Lung (tissue), 12 donors: ENCODE data around the gene GTF2A1L. TPM values are rescaled to one million over a fixed set of nuclear protein-coding genes. Genes with fewer than 3 reads are reported as not detected.

ENCODE experiments used
- ATAC-seq: fragments of 200-7000 bp; cut with Tn5 transposase; one replicate; pipeline ENCODE4 v1.9.1; 2020; ENCODE audit warnings: moderate number of reproducible peaks; ENCODE audit not compliant: insufficient read depth, low FRiP score
- DNase-seq, 3 donors: peaks; one replicate each; pipeline ENCODE4 v3.0.0-alpha.2; 2013 to 2017
- H3K27ac ChIP-seq, 2 donors: one replicate each; pipeline ENCODE4 v1.5.1; 2013; ENCODE audit warnings: mild to moderate bottlenecking in 2 of 2, moderate library complexity in 2 of 2, control low read depth in 1 of 2, inconsistent platforms in 1 of 2, low read depth in 1 of 2, low read length in 1 of 2
- H3K27me3 ChIP-seq, 3 donors: one replicate each; pipeline ENCODE4 v1.5.1; 2013; ENCODE audit warnings: low read length in 2 of 3; ENCODE audit not compliant: control insufficient read depth in 3 of 3, insufficient read depth in 3 of 3
- H3K36me3 ChIP-seq, 4 donors: one replicate each; pipeline ENCODE4 v1.5.1; 2013; ENCODE audit warnings: low read length in 4 of 4, mild to moderate bottlenecking in 1 of 4, moderate library complexity in 1 of 4; ENCODE audit not compliant: control insufficient read depth in 4 of 4, insufficient read depth in 4 of 4
- H3K4me1 ChIP-seq, 5 donors: one replicate each; pipeline ENCODE4 v1.5.1; 2013; ENCODE audit warnings: low read length in 5 of 5, mild to moderate bottlenecking in 2 of 5, moderate library complexity in 1 of 5; ENCODE audit not compliant: control insufficient read depth in 5 of 5, insufficient read depth in 5 of 5
- H3K4me3 ChIP-seq: one replicate; pipeline ENCODE4 v1.5.1; 2013; ENCODE audit warnings: mild to moderate bottlenecking, control low read depth, moderate library complexity
- H3K9ac ChIP-seq, 2 donors: one replicate each; pipeline ENCODE4 v1.5.1; 2013; ENCODE audit warnings: low read length in 2 of 2, control low read depth in 1 of 2; ENCODE audit not compliant: insufficient read depth in 1 of 2
- H3K9me3 ChIP-seq, 4 donors: one replicate each; pipeline ENCODE4 v1.5.1; 2013; ENCODE audit warnings: low read length in 3 of 4, mild to moderate bottlenecking in 1 of 4, moderate library complexity in 1 of 4; ENCODE audit not compliant: control insufficient read depth in 4 of 4, insufficient read depth in 3 of 4
- WGBS, 2 donors: extraction: QIAGEN DNeasy Blood & Tissue Kit; methylation state at CpG; one replicate each; pipeline ENCODE4 v1.1.7; 2013; 5-methylcytosine and 5-hydroxymethylcytosine counted together
- polyA plus RNA-seq, 2 donors: library from polyadenylated mRNA; stranded (reverse); fragments of 200-250 nt; gene quantifications; one replicate each; pipeline ENCODE4 v1.2.1, GENCODE V29; 2013
- total RNA-seq, 2 donors: library from RNA; depleted of rRNA in 1 of 2; stranded (reverse); fragments of >200 nt in 1 of 2; gene quantifications; one replicate each; pipeline ENCODE4 v1.2.1, GENCODE V29; 2014 to 2021
- TF ChIP-seq, protein P1 (sequence below): IDR thresholded peaks from 2 replicates; pipeline ENCODE4 v1.5.1; 2012; ENCODE audit warnings: mild to moderate bottlenecking; ENCODE audit errors: control extremely low read depth, extremely low read depth
- donor health status: control.
- donor health status: control.
- donor health status: Bipolar disorder and iron deficiency.
- donor health status: healthy.
- donor health status: DM: yes; HTN: yes; CAD: no.

GTF2A1L gene
- total and polyA plus RNA-seq, 4 donors: 0.39 to 1.6 (median 0.51) TPM; not detected in 1

GRCh38 chr2:48624696-48625095, 7.0 kb downstream of the GTF2A1L start:
- no peak overlapping the region for H3K4me3 ChIP-seq

GRCh38 chr2:48626047-48626446, 8.4 kb downstream of the GTF2A1L start:
- no peaks in the 10 kb centered on the region for H3K36me3 ChIP-seq
- DNase-seq: no peak
- TF ChIP-seq, protein P1, sequence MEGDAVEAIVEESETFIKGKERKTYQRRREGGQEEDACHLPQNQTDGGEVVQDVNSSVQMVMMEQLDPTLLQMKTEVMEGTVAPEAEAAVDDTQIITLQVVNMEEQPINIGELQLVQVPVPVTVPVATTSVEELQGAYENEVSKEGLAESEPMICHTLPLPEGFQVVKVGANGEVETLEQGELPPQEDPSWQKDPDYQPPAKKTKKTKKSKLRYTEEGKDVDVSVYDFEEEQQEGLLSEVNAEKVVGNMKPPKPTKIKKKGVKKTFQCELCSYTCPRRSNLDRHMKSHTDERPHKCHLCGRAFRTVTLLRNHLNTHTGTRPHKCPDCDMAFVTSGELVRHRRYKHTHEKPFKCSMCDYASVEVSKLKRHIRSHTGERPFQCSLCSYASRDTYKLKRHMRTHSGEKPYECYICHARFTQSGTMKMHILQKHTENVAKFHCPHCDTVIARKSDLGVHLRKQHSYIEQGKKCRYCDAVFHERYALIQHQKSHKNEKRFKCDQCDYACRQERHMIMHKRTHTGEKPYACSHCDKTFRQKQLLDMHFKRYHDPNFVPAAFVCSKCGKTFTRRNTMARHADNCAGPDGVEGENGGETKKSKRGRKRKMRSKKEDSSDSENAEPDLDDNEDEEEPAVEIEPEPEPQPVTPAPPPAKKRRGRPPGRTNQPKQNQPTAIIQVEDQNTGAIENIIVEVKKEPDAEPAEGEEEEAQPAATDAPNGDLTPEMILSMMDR: no peak

More at GRCh38 chr2:48624696-48625095, 7.0 kb downstream of the GTF2A1L start:
- H3K9ac ChIP-seq: no peak overlapping the region
- DNase-seq: no peak
- H3K9me3 ChIP-seq: peaks cover 0 to 7% (median 0%) of the 10 kb centered on the region in 4 donors
- no peaks in the 10 kb centered on the region for H3K4me1 ChIP-seq
- no peaks in the 10 kb centered on the region for H3K27me3 ChIP-seq
- no peak overlapping the region for H3K27ac ChIP-seq
- H3K36me3 ChIP-seq: no peaks in the 10 kb centered on the region
- ATAC-seq: no peak
- TF ChIP-seq, protein P1: no peak
- 88 to 93% methylated on average over 2 of the region's 2 CpGs for WGBS, 2 donors

GRCh38 chr2:48633143-48633542, 15.5 kb downstream of the GTF2A1L start:
- Histone ChIP-seq H3K9ac (no peak overlapping the region), H3K27ac (no peak overlapping the region), H3K36me3 (no peaks in the 10 kb centered on the region), H3K27me3 (no peaks in the 10 kb centered on the region), H3K4me1 (no peaks in the 10 kb centered on the region), H3K9me3 (peaks cover 0 to 6% (median 0%) of the 10 kb centered on the region in 4 donors), H3K4me3 (no peak overlapping the region)
- DNase-seq: peak; percentile 21 to 66 (median 62)
- 57 to 75% methylated on average over 5 of the region's 5 CpGs for WGBS, 2 donors
- no peak for ATAC-seq
- TF ChIP-seq, protein P1: no peak

More at GRCh38 chr2:48626047-48626446, 8.4 kb downstream of the GTF2A1L start:
- no peak overlapping the region for H3K9ac ChIP-seq
- H3K27ac ChIP-seq: no peak overlapping the region
- H3K9me3 ChIP-seq: peaks cover 0 to 7% (median 0%) of the 10 kb centered on the region in 4 donors
- no peaks in the 10 kb centered on the region for H3K4me1 ChIP-seq
- no peaks in the 10 kb centered on the region for H3K27me3 ChIP-seq
- no peak for ATAC-seq
- no peak overlapping the region for H3K4me3 ChIP-seq

- no peaks in the 10 kb centered on the region for H3K27me3 ChIP-seq
- TF ChIP-seq, protein P1: no peak
- no peaks in the 10 kb centered on the region for H3K4me1 ChIP-seq
- no peak overlapping the region for H3K4me3 ChIP-seq
- ATAC-seq (no peak), DNase-seq (no peak)
- H3K36me3 ChIP-seq: no peaks in the 10 kb centered on the region
- H3K9ac ChIP-seq: no peak overlapping the region
- no peak overlapping the region for H3K27ac ChIP-seq
- WGBS, 2 donors: 84 to 85% methylated on average over 2 of the region's 2 CpGs
- H3K9me3 ChIP-seq: peaks cover 0 to 6% (median 0%) of the 10 kb centered on the region in 4 donors
Observed at GRCh38 chr2:48635786-48636185, 18.1 kb downstream of the GTF2A1L start.
